COR-L47 (cell line): ENCODE measurements around the gene LIN37.
"Not testable (repeated sequence)": the region's sequence is repeated elsewhere in the genome, so short reads cannot be mapped to it uniquely, and the experiment has no call there.

Experiments
- DNase-seq: peaks from one replicate; lab custom pipeline; 2025; lab: John Stamatoyannopoulos, UW

The LIN37 gene

DNA sequence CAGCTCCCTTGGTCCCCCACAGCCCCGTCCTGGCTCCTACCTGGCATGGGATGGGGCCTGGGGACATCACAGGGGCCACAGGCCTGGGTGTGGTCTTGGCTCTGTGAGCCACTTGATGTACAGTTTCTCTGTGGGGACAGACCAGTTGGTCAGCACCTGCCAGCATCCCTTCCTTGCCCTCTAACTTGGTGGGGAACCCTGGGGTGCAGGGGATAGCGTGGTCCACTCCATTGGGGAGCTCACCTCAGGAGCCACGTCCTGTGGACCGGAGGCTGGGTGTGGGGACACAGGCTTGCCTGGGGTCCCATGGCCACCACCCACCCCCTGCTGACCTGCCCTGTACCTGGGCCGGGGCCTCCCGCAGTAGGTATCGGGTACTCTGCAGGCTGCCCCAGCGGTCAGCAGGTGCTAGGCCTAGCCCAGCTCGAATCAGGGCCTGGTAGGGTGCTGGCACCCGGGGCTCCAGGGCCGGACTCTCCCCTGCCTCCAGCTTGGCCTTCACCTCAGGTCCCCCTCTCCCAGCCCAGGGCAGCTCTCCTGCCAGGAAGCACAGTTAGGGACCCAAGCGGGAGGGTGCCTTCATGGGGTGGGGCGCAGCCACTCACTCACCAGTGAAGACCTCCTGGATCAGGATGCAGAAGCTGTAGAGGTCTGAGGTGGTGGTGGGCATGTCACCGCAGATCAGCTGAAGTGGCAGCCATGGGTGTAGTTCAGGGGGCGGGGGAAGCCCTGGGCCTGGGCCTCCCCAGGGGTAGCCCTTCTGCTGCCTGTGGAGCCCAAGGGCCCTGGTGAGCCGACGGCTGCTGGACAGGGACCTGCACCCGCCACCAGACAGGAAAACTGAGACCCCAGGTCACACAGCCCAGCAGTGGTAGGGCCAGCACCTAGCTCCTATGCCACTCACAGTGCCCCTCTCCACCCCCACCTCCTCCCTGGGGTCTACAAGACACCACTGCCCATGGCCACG lies 41.9 kb downstream of the LIN37 start:
- no peak for DNase-seq

DNA sequence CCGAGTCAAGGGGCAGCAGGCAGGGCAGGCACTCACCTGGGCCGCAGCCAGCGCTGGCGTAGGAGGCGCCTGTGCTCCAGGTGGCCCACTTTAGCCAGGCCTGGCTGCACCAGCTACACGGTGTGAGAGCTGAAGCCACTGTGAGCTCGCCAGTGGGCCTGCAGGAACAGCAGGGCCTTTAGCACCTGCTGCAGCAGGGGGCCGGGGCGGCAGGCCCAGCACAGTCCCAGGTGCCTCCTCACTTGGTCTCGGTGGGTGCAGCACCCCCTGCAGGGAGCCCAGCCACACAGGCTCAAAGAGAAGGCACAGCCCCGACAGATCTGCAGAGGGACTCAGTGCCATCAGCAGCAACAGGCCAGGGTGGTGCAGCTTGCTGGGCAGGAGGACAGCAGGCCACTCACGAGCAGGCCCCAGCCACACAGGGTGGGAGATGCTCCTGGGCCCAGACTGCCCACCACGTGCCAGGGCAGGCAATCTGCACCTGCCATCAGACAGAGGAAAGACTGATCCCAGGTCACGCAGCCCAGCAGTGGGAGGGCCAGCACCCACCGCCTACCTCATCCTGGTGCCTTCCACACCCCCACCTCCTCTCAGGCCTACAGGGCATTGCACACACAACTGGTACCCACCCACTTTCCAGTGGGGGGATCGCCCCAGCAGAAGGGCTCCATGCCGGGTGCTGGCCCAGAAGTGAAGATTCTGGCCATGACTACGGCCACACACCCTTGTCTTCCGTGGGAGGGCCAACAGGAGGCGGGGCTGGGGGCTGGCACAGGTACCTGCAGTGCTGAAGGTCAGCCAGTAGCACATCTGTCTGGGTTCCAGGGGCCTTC lies 42.8 kb downstream of the LIN37 start:
- peak; percentile 77 for DNase-seq

DNA sequence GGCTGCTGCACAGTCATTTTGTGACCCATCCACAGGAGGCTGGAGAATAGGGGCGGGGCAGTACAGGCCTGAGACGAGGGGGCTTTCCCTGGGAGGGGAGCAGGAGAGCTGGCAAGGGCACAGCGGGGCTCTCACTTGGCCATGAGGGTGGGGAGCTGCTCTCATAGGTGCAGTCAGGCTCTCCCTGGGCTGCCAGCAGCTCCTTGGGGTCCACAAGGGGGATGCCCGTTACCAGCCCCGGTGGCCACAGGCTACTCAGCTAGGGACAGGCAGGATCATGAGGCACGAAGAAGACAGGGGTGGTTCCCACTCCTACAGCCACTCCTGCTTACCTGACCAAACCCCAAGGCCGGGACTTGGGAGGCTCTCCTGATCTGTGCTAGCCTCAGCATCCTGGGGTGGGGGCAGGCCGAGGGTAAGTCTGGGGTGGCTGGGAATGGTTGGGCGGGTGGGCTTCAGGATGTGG lies 43.5 kb downstream of the LIN37 start:
- DNase-seq, result no peak

DNA sequence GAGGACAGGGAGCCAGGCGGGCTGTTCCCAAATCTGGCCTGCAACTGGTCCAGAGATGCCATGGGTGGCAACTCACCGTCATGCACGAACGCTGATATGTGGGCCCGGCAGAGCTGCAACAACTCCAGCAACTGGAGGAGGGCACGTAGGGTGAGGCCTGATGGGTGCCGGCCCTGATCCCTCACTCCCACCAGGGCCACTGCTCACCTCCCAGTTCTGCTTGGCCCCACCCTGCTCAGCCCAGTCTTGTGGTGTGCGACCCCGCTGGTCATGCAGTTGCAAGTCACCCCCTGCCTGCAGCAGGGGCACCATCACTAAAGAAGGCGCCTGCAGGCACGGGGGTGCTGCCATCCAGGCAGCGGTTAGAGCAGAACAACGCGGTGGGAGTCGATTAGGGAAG lies 43.9 kb downstream of the LIN37 start:
- no peak for DNase-seq

DNA sequence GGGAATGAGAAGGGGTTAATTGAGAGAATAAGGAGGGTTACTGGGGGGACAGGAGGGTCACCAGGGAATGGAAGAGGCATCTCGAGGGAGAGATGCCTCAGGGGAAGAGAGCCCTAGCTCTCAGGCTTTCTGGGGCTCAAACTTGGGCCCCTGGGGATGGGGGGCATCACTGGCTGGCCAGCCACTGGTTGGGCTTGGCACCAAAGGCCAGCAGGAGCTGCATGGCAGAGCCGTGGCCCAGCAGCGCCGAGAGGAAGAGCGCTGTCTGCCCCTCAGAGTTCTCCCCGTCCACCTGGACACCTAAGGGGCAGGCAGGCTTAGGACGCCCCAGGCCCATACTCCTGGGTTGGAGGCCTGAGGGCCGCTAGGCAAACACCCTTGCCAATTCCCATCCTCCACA lies 44.5 kb downstream of the LIN37 start:
- DNase-seq, result no peak

DNA sequence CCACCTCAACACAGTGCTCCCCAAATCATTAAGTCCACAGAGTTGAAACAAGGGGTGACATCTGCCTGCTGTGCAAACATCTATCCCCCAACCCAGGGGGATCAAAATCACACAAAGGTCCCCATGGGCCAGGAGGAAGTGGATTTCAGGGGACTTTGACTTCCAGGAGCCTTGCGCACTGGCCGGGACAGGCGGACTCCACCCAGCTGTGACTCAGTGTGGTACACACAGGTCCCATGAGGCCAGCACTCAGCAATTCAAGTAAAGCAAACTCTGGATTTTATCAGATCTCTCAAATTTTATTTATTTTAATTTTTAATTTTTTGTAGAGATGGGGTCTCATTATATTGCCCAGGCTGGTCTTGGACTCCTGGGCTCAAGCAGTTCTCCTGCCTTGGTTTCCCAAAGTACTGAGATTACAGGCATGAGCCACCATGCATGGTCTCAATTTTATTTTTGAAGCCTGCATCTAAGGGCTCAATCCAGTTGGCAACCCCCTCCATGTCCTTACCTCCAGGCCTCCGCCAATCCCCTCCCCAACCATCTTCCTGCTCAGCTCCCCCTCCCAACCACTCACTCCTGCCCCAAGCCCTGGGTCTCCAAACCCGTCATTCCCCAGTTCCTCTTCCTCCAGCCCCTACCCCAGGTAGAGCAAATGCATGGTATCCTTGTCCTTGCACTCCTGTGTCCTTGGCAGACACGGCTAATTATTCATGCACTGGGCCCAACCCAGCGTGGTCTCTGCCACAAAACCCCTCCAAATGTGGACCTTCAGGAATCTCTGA lies 45.2 kb downstream of the LIN37 start:
- DNase-seq, result no peak

DNA sequence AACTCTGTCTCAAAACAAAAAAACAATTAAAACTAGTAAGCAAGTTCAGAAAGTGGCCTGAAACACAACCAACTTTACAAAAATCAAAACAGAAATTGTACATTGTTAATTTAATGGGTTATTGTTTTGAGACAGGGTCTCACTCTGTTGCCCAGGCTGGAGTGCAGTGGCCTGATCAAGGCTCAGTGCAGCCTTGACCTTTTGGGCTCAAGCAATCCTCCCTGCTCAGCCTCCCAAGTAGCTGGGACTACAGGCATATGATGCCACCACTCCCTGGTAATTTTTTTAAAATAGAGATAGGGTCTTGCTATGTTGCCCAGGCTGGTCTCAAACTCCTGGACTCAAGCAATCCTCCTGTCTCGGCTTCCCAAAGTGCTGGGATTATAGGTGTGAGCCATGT lies 47.2 kb downstream of the LIN37 start:
- DNase-seq, result not testable (repeated sequence)

DNA sequence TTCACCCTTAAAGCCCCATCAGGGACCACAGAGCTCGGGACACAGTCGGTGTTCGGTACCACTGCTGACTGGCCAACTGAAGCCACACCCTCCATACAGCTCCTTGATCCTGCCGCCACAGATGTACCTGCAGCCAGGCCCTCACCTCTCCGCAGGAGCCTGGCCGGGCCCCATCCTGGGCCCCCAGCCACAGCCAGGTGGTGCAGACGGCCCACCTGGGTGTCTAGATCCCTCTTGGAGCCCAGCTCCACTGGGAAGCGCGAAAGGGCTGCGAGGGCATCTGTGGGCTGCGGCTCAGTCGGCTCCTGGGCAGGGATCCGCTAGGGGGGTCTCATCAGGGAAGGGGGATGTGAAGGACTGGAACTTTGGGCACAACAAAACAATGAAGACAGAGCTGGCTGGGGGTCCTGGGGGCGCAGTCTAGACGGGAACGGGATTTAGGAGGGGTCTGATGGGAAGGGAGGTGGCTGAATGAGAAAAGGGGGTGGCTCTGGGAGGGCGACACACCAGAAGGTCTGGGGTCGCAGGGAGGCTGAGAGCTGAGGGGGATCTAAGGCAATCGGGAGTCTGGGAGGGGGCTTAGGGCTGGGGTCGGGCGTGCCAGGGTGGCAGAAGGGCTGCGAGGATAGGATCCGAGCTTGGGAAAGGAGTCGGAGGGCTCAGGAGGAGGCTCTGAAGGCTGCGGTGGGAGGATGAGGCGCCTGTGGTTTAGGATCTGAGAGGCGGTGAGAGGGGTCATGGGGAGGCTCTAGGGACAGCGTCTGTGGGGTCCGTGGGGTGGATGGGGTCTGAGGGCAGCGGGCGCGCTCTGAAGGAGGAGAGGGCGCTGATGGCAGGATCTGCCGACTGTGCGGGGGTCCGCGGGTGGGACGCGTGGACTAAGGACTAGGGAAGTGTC lies 48.5 kb downstream of the LIN37 start:
- no peak for DNase-seq

DNA sequence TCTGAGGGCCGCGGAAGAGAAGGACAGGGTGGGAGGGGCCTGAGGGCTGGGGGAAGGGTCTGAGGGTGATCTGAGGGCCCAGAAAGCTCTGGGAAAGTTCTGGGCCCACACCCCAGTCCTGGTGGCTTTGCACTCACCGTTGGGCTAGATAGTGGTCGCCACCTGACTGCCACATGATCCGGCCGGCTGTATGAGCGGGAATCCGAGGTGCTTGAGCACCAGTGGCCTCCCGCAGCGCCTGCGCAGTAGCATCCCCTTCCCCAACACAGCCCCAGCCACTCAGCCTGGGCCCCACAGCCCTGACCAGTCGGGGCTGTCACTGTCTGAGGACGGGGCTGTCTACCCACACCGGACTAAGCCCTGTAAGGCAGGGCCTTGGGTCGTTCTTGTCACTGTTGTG lies 49.3 kb downstream of the LIN37 start:
- no peak for DNase-seq

DNA sequence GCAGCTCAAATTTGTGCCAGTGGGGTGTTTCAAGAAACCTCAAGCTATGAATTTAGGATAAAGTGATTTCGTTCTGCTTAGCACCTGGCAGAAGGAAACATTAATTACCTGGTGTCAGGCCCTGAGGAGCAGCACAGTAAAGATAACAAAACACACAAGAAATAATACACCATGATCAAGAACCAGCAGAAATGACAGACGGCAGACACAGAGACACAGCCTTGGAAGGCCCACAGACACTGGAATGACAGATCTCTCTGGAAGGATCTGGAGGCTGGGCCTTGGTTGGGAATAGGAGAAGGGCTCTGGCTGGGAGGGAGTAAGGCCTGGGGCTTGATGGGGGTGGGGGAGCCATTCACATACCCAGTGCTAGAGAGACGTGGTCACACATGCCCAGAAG lies 53.5 kb downstream of the LIN37 start:
- DNase-seq, result no peak
